Measurements from ENCODE around the gene GAS7.

The GAS7 gene

DNA sequence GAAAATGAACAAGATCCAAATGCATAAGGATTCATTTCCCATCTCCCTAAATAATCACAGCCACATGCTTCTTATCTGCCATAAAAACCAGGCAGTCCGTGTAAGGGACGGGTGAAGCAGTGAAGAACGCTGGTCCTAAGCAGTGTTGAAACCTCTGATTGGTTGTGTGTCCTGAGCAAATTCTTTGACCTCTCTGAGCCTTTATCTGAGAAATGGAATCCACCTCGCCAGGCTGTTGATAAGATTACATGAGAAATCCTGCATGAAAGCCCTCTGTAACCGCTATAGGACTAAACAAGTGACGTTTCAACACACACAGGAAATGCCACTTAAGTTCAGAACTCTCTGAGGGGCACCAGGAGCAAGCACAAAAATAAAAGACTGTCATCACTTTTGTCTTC lies 26.8 kb downstream of the GAS7 start:
- DNase-seq (ENCODE audit: low read depth in 2 of 2), result no peak

GRCh38 chr17:10171122-10171571 lies 27.3 kb downstream of the GAS7 start:
- no peak for DNase-seq (ENCODE audit: low read depth in 2 of 2)

DNA sequence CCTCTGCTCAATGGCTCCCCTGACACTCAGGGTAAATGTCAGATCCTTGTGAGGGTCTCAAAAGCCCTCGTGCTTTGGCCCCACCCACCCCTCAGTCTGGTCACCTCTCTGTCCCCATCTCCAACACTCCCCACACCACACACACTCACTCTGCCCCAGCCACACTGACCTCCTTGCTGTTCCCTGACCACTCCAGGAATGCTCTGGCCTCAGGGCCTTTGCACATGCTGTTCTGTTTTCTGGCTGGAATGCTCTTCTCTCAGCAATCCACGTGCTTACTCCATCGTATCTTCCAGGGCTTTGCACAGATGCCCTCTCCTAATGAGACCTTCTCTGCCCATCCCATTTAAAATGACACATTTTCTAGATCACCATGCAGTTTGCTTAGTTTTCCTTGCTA lies 28.2 kb downstream of the GAS7 start:
- DNase-seq (ENCODE audit: low read depth in 2 of 2), result no peak

- no peak for DNase-seq (ENCODE audit: low read depth in 2 of 2)
Observed at GRCh38 chr17:10169290-10169689, 29.1 kb downstream of the GAS7 start.

DNA sequence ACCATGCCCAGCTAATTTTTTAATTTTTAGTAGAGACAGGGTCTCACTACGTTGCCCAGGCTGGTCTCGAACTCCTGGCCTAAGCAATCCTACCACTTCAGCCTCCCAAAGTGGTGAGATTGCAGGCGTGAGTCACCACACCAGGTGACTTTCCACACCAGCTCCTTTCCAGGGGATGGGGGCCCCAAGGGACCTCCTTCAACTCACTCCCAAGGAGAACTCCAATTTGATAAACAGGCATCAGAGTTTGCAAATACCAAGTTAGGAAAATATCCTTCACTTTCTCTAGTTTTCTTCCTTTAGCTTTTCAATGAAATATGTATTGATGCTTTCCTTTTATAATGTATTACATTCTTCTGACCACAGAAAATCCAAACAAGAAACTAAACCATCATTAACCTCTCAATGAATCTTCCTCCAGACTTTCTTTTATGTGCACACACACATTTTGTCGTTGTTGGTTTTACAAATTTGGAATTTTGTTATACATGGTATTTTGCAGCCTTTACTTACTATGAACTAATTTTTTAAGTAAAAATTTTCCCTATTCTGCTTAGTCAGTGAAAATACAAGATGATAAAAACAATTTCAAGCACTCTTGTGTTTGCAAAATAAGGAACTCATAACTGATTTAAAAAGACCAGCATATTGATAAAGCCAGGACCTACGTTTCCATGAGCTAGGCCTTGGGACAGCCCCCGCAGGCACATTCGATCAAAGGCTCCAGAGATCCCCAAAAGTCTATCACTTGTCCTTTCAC lies 32.0 kb downstream of the GAS7 start:
- DNase-seq (ENCODE audit: low read depth in 2 of 2), result no peak

- no peak for DNase-seq (ENCODE audit: low read depth in 2 of 2)
Observed at GRCh38 chr17:10162096-10162495, 36.3 kb downstream of the GAS7 start.

GRCh38 chr17:10161386-10161785 lies 37.0 kb downstream of the GAS7 start:
- no peak for DNase-seq (ENCODE audit: low read depth in 2 of 2)

- DNase-seq (ENCODE audit: low read depth in 2 of 2), result peak in 1 of 2 donors; percentile 26
Observed at GRCh38 chr17:10156948-10157607, 41.3 kb downstream of the GAS7 start.

GRCh38 chr17:10156599-10156947 lies 41.8 kb downstream of the GAS7 start:
- DNase-seq (ENCODE audit: low read depth in 2 of 2), result no peak

DNA sequence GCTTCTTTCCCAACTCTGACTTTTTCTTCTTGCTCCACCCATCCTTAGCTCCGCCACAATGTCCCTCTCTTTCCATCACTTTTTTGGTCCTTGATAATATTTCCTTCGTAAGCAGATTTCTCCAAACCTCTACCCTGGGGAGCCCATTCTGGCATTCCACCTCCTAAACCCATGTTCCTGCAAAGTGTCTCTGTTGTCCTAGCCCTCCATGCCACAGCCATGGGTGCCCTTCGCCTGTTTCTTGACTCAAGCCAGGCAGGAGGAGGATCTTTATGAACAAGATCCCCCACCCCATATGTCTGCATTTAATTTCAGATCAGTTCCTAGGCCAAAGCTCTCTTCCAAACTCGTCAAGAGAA lies 42.4 kb downstream of the GAS7 start:
- DNase-seq (ENCODE audit: low read depth in 2 of 2), result no peak

DNA sequence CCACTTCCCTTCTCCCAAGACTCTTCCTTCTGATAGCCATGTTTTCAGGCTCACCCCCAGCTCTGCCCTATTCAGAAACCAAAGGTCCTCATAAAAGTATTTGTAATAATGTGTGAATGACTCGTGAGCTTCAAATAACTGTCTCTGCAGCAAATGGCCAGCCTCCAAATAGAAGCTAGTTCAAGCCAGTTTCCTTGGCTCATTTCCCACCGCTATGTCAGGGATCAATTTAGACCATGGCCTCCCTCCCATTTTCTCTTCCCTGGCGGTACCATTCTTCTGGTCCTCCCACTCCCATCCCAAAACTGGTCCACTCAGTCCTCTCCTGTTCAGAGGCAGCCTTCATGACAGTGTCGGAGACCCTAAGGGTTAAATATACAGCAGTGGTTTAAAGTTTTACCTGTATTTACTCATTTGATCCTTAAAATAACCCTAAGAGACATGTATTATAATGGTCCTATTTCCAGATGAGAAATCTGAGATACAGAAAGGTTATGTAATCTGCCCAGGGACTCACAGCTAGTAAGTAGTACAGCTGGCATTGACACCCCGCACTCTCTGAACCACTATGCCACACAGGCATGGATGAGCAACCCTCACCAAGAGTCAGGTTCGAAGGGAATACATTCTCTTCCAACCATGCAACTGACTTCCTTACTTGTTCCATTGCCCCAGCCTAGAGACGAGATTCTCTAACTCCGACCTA lies 42.9 kb downstream of the GAS7 start:
- no peak for DNase-seq (ENCODE audit: low read depth in 2 of 2)

DNA sequence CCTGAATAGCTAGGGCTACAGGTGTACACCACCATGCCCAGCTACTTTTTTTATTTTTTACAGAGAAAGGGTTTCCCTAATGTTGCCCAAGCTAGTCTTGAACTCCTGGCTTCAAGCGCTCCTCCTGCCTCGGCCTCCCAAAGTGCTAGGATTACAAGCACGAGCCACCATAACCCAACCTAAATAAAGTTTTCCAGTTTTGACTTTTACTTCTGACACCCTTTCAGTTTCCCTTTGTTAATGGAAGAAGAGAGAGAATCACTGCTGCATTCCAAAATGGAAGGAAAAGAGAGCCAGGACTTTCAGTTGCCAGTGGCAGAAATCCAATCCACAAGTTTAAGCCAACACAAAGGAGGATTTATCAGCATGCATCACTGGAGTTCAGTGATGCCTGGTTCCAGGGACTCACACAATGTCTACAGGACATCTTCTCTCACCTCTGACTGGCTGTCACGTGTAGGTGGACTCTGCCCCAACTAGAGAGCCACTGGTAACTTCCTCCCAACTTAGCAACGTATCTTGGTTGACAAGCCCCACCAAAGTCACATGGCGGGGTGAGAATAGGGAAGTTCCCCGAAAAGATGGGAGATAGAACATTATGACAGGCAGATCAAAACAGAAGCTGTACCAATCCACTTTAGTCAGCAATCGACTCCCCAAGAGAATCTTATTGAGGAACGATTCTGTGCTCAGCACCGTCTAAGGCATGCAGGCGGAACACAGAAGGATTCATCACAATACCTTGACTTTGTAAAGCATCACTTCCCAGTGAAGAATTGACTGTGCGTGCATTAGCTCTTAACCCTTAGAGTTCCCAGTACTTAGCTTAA lies 46.5 kb downstream of the GAS7 start:
- no peak for DNase-seq (ENCODE audit: low read depth in 2 of 2)

- no peak for DNase-seq (ENCODE audit: low read depth in 2 of 2)
Observed at GRCh38 chr17:10149573-10150399, 48.6 kb downstream of the GAS7 start.

DNA sequence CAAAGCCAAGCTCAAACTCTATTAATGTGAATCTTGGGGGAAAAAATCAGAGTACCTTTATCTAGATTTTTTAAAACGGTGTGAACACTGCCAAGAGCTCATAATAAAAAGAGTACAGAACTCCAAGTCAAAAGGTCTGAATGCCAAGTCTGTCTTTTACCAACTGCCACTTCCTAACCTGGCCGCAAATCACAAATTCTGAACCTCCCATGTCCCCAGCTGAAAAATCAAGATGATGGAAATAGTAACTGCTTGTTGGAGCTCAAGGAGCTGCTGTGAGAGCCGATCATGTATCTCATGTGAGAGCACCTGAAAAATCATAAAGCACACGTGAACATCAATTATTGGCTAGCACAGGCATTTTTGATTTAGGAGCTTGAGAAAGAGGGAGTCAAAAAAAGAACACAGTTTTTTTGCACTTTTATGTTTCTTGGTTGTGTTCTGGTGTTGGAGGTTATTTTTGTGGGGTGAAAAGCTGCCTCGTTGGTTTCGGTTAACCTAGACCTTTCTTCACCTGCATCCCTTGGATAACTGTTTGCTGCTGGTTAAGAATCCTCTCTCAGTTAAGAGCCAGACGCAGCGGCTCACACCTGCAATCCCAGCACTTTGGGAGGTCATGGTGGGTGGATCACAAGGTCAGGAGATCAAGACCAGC lies 50.5 kb downstream of the GAS7 start:
- no peak for DNase-seq (ENCODE audit: low read depth in 2 of 2)

- DNase-seq (ENCODE audit: low read depth in 2 of 2), result no peak
Observed at GRCh38 chr17:10147040-10147439, 51.4 kb downstream of the GAS7 start.

GRCh38 chr17:10144982-10145381 lies 53.4 kb downstream of the GAS7 start:
- no peak for DNase-seq (ENCODE audit: low read depth in 2 of 2)

DNA sequence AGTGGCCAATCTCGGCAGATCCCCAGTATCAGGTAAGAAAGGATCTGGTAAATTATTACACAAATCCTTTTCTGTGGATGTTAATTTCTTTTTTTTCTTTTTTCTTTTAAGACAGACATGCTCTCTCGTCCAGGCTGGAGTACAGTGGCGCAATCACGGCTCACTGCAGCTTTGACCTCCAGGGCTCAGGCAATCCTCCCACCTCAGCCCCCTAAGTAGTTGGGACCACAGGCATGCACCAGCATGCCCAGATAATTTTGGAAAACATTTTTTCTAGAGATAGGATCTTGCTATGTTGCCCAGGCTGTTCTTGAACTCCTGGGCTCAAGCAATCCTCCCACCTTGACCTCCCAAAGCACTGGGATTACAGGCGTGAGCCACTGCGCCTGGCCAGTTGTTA lies 54.0 kb downstream of the GAS7 start:
- DNase-seq (ENCODE audit: low read depth in 2 of 2), result no peak

DNA sequence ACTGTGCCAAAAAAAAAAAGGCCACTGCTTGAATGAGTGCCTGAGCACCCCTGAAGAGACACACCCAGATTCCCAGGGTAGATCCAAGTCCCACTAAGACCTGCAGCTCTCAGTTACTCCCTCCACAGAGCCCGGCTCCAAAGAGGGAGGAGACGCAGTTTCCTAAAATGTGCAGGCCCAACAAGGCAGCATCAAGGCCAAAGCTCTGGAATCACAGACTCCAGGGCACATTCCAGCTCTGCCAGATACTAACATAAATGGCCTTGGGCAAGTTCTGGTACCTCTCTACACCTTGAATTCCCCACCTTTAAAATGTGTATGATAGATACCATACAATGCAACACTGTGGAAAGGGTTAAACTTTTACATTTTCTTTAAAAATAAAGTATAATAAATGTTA lies 57.0 kb downstream of the GAS7 start:
- DNase-seq (ENCODE audit: low read depth in 2 of 2), result no peak

DNA sequence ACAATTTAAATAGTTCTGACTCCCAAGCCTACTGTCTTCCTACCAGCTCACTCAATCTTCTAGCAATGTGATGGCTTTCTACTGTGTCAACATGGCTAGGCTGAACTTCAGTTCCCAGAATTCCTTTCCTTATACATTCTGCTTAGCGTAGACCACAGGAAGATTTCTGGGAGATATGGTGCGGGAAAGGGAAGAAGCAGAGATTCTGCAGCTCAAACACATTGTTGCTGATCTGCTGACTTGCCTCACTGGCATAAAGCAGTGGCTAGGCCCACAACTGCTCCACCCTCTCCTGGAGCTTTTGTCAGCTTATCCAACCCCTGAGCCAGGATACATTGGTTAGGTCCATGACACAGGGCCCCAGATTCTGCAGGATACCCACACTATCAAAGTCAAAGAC lies 58.8 kb downstream of the GAS7 start:
- DNase-seq (ENCODE audit: low read depth in 2 of 2), result no peak

DNA sequence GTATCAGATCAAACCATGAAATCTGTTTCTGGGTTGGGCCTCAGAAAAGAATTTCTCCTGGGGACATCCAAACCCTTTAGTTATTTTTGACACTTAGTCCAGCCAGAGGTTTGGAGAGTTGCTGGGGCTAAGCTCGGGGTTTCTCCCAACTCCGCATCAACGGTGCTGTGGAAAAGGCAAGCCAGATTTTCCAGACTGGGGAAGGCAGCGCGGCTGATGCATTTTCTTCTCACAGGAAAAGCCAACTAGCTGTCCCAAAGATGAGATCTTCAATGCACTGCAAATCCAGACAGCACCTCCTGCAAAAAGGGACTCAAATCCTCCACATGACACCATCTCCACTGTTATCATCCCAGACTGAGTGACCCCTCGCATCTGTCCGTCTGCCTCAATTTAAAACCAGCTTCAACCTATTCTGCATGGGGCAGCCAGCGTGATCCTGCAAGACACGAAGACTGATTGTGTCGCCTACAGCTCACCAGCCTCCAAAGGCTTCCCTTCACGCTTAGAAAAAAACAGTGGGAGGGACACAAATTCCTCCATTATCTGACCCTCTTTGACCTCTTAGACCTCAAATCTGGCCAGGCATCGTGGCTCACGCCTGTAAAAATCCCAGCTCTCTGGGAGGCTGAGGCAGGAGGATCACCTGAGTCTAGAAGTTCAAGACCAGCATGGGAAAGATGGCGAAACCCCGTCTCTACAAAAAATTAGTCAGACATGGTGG lies 62.0 kb downstream of the GAS7 start:
- DNase-seq (ENCODE audit: low read depth in 2 of 2), result no peak
